GM19193 (cell line): Measurements from ENCODE around the gene MYB.

ENCODE experiments used
- POLR2A ChIP-seq: IDR thresholded peaks from 4 replicates; pipeline ENCODE4 v1.6.1; 2011; ENCODE audit not compliant: insufficient read depth, insufficient read length; ENCODE audit errors: extremely low read depth

Gene MYB

DNA sequence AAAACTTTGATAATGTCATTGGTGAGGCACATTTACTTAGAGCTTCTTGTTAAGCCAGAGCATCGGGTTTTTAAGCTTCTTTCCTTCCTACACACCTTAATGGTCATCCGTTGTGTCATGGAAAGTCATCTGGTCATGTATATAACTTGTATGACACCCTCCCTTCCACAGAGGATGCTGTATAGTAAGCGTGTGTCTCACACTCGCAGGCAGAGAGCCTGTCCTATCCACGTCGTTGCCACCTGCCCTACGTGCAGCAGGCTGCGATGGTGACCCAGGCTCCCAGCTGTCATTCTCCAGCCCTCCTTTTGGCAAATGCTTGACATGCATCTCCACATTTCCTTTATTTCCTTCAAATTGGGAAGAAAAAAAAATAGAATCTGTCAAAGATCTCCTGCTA lies 85.6 kb downstream of the MYB start:
- no peak for TF ChIP-seq POLR2A

DNA sequence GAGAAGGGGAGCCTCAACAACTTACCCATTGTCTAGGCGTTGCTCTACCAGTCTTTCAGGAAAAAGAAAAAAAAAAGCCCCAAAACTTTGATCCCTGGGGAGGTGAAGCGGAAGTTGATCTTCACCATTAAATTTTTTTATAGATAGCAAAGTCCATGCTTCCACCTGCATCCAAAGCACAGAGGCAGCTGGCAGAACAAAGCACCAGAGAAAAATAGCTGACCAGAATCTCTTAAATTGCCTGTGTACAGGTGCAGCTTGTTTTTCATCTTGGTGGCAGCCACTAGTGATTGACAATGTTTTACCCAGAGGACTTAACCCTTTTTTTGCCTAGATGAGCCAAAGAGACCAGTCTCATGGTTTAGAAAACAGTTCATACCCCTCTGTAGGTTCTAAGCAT lies 86.0 kb downstream of the MYB start:
- no peak for TF ChIP-seq POLR2A

DNA sequence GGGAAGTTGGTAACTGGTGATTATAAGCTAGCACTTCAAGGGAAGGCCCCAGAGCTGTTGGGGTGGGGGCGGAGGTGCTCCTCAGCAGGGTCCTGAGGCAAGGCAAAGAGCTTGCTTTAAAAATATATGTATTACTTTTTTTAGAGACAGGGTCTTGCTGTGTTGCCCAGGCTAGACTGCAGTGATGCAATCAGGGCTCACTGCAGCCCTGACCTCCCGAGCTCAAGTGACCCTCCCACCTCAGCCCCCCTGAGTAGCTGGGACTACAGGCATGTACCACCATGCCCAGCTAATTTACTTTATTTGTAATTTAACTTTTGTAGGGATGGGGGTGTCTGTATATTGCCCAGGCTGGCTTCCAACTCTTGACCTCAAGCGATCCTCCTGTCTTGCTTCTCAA lies 87.2 kb downstream of the MYB start:
- no peak for TF ChIP-seq POLR2A

DNA sequence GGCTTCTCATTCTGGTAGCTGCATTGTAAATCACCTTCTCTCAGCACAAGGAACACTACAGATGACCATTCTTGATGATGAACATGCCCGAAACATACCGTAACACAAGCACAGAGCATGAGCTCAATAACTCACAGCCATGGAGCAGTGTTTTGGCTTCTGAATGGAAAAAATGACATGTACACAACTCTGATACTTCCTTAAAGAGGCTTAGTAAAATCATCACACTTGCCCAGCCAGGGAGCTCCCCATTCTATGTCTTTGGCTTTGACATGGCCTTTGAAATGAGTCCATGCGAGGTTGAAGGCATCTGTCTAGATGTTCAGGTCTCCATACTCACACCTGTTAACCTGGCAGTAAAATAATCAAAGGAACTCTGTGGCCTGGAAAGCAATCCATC lies 87.6 kb downstream of the MYB start:
- TF ChIP-seq POLR2A, result no peak
